SIG-M5 treated with dmso at 0.1 percent for 504 hours (cell line): Measurements from ENCODE around the gene SLC25A48.

ENCODE experiments used
- DNase-seq: peaks from one replicate; lab custom pipeline; 2025; ENCODE audit not compliant: unreplicated experiment; lab: John Stamatoyannopoulos, UW

The SLC25A48 gene

GRCh38 chr5:135913713-135914626 lies 79.5 kb downstream of the SLC25A48 start:
- DNase-seq = no peak

GRCh38 chr5:135915466-135916001 lies 81.1 kb downstream of the SLC25A48 start:
- DNase-seq = no peak

DNA sequence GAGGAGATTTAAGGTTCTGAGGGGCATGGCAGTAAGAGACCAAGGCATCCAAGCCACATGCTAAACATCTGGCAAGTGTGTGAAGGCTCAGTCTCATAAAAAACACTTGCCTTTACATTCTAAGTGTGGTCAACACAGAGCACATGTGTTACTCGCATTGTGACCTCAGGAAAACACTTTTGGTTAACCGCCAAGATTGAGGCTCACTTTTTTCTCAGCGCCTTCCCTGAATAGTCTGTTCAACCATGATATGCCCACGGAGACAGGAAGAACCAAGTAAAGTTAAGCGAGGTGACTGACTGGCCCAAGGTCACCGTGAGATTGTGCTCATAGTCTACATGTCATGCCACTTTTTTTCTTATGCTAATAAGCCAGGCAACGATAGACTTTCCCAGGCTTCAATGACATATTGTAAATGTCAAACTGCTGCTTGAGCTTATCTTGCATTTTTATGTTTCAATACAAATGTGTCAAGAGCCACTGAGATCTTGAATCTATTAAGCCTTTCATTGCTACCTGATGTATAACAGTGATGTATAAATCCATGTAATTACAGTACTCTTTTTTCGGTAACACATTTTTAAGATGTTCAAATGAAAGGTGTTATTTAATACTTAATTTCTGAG lies 82.3 kb downstream of the SLC25A48 start:
- DNase-seq = no peak

DNA sequence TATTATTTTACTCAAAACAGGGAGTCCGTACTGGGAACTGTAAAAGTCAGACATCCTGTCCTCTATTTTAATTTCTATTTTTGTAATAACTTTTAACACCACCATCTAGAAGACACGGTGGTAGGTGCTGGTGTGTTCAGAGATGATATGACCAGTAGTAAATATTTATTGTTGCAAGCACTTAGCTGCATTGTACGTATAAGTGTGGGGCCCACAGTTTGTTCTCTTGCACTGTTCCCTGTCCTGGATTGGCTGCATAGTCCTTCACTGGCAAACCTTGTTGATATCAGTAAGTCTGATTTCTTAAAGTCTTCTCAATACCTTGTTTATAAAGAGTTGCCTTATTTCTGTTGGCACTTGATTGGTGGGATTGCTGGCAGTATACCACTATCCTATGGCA lies 85.7 kb downstream of the SLC25A48 start:
- DNase-seq = no peak

DNA sequence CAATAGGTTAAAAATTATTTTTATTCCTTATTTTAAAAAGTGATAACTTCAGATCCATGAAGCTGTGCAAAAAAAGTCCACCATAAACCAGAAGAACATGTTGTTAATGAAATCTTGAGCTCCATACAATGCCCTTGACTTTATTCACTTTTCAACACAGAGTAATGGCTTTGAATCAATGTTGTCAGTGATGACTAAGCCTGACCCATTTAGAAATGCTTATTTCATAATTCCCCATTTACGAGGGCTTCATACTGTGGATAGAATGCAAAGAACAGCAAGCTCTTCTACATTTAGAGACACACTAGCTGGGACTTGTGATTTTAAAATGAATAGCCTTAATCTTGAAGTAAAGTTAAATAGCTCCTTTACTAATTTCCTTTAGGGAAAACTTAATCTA lies 86.9 kb downstream of the SLC25A48 start:
- DNase-seq = peak; percentile 20

GRCh38 chr5:135930029-135930948 lies 95.8 kb downstream of the SLC25A48 start:
- no peak for DNase-seq

DNA sequence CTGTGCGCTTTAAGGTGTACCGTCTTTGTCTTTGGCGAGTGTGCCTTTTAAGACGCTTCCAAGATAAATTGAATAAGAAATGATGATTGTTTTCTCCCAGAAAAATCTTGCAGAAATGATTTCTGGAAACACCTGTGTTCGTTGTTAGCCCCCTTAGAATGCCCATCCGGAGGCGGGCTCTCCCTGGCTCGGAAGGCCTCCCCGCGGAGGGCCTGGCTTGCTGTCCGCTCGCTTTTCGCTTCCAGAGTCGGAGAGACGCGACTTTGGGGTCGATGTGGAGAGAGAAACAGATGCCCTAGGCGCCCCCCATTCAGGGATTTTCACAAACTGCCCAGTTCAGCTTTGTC lies 96.5 kb downstream of the SLC25A48 start:
- DNase-seq = no peak

GRCh38 chr5:135934939-135935338 lies 100.5 kb downstream of the SLC25A48 start:
- DNase-seq = no peak

DNA sequence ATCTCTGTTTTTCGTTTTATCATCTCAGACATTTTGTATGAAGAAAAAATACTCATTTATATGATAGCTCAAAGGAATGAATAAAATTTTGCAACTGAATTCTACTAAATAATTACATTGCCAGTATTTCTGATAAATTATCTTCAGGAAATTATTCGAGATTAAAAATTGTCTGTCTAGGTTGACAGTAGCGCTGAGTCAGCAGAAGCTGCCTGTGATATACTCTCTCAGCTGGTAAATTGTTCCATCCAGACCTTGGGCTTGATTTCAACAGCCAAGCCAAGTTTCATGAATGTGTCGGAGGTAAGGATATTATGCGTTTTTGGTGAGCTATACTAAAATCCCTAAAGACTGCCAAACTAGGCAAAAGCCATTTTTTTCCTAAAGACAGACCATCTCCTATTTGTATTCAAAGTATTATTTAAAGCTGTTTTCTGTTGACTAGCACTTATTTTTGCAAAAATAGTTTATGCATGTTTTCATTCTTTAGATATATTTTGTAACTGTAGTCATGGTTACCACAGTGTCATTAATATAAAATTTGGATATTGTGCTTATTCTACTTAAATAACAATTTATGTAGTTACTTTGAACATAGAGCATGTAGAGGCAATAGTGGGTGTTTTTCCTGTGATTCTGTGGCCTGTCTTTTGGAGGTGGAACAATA lies 102.9 kb downstream of the SLC25A48 start:
- no peak for DNase-seq
